ENCODE results near the gene P2RX4.
"Not testable (repeated sequence)": the region's sequence is repeated elsewhere in the genome, so short reads cannot be mapped to it uniquely, and the experiment has no call there.

The P2RX4 gene

DNA sequence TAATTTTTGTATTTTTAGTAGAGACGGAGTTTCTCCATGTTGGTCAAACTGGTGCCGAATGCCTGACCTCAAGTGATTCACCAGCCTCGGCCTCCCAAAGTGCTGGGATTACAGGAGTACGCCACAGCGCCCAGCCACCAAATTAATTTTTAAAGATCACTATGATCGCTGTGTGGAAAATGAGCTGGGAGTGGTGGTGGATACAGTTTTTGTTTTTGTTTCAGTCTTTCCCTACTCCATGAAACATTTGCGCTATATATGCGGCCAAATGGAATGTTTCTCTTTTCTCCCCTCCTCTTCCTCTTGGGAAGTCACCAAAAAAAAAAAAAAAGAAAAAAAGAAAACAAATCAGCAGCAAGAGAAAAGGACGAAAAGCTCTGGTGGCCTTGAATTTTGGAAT lies 20.8 kb upstream of the P2RX4 start:
- DNase-seq = no peak

DNA sequence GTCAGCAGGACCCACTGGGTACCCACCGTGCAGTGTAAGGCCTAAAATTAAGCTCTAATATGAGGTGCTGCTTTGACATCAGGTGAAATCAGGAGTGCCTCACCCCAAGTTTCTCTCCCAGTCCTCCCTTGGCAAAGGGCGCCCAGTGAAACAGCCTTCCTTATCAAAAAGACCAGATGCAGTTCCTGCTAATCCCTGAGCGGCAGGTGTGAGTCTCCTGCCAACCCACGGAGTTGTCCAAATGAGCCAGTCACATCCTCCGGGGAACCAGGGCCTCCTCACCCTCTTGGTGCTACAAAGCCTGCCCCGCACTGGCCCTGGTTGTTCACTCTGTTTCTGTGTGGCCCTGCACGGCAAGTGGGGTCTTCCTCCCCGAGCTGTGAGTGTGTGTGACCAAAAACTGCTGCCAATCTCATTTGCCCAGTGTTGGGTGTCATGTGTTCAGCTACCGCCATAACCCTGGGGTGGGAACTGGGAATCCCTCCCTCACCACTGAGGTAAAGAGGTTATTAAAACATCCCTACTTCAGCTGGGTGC lies 20.2 kb upstream of the P2RX4 start:
- DNase-seq = no peak

DNA sequence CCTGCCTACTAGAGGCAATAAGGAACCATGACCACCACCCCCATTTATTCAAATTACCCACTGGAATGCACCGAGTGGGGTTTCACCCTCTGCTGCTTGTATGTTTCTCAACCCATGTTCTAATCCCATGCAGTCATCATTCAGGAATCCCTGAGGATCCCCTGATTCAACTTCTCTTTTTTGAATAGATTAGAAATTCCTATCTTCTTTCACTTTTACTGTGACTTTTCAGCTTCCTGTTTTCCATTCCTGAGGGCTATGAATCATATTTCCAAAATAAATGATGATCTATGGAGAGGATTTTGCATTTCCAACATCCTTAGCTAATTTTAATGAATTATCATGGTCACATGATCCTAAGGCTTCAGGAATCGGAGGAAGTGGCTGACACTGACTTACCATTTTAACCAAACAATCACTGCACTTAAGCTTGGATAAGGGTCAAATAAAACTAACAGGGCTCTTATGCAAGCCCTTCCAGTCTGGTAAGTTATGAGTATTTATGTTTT lies 19.4 kb upstream of the P2RX4 start:
- DNase-seq = no peak

GRCh38 chr12:121191151-121191550 lies 18.8 kb upstream of the P2RX4 start:
- DNase-seq = no peak

DNA sequence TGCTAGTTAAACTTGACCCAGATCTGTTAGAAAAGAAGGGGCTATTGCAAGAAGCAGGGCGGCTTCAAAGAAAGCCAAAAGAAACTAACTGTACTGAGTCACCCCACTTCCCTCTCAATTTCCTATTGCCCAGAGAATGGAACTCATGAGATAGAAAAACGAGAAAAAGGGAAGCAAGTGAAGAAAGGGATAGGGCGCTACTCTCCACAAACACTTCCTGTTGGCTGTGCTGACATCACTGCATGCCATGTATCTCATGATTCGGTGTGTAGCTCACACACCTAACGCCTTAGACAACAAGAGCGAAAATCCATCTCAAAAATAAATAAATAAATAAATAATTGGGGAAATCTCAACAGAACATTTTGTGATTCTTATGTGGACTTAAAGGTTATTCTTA lies 13.0 kb upstream of the P2RX4 start:
- DNase-seq = no peak

GRCh38 chr12:121198949-121199348 lies 11.0 kb upstream of the P2RX4 start:
- DNase-seq = no peak

GRCh38 chr12:121201140-121201539 lies 8.8 kb upstream of the P2RX4 start:
- not testable (repeated sequence) for DNase-seq

- no peak for DNase-seq
Observed at GRCh38 chr12:121202407-121203355, 7.2 kb upstream of the P2RX4 start.

- DNase-seq = no peak
Observed at GRCh38 chr12:121203482-121203881, 6.4 kb upstream of the P2RX4 start.

DNA sequence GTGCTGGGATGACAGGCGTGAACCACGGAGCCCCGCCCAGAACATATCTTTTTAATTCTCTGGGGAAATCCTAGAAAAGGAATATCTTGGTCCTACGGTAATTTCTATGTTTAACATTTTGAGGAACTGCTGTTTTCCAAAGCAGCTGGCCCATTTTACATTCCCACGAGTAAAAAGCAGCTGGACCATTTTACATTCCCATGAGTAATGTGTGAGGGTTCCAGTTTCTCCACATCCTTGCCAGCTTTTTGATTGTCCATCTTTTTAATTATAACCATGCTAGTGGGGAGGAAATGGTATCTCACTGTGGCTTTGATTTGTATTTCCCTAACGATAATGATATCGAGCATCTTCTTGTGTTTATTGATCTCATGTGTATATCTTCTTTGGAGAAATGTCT lies 4.4 kb upstream of the P2RX4 start:
- DNase-seq = no peak

DNA sequence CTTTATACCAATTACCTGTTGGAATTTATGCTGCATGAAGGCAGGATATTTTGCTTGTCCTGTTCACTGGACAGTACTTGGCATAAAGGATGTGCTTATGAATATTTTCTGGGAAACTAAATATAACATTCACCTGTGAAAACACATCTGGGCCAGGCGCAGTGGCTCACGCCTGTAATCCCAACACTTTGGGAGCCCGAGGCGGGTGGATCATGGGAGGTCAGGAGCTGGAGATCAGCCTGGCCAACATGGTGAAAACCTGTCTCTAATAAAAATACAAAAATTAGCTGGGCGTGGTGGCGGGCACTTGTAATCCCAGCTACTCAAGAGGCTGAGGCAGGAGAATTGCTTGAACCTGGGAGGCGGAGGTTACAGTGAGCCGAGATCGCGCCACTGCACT lies 1.4 kb upstream of the P2RX4 start:
- DNase-seq = not testable (repeated sequence)

- DNase-seq = no peak
Observed at GRCh38 chr12:121209221-121209620, 708 bp upstream of the P2RX4 start.

DNA sequence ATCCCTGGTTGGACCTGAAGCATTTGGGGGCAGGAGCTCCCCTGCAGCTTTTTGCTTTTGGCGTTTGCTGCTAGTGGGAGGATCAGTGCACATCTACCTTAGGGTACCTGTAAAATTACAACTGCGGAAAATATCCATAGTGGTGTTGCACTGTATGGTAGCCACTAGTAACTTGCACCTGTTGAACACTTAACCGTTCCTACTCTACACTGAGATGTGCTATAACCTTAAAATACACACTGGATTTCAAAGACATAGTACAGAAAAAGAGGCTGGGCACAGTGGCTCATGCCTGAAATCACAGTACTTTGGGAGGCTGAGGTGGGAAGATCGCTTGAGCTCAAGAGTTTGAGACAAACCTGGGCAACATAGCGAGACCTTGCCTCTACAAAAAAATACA lies 2.9 kb downstream of the P2RX4 start:
- DNase-seq = no peak

DNA sequence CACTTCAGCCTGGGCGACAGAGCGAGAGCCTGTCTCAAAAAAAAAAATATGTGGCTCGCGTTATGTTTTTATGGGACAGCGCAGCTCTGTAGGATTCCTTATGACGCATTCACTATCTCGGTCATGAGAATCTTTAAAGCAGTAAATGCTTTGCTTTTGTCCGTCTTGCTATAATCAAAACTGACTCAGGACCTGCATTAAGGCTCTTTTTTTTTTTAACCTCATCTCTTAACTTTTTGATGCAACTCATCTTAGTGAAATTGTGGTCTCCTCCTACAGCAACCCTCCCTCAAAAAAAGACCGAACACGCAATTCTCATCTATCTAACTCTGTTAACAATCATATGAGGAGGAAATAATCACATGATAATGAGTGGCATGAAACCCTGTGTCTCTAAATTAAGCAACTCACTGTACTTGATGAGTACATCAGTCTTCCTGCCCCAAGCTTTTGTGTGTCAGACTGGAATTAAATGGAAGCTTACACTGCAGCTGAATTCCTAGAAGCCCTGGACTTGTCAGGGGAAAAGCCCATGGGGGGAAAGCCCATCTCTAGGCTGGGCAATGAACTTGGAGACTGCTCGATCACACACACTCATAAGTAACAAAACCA lies 4.3 kb downstream of the P2RX4 start:
- no peak for DNase-seq

- no peak for DNase-seq
Observed at GRCh38 chr12:121214855-121215745, 5.2 kb downstream of the P2RX4 start.

- DNase-seq = no peak
Observed at GRCh38 chr12:121216102-121216501, 6.2 kb downstream of the P2RX4 start.

GRCh38 chr12:121217063-121217462 lies 7.1 kb downstream of the P2RX4 start:
- no peak for DNase-seq

GRCh38 chr12:121217761-121218160 lies 7.8 kb downstream of the P2RX4 start:
- no peak for DNase-seq

DNA sequence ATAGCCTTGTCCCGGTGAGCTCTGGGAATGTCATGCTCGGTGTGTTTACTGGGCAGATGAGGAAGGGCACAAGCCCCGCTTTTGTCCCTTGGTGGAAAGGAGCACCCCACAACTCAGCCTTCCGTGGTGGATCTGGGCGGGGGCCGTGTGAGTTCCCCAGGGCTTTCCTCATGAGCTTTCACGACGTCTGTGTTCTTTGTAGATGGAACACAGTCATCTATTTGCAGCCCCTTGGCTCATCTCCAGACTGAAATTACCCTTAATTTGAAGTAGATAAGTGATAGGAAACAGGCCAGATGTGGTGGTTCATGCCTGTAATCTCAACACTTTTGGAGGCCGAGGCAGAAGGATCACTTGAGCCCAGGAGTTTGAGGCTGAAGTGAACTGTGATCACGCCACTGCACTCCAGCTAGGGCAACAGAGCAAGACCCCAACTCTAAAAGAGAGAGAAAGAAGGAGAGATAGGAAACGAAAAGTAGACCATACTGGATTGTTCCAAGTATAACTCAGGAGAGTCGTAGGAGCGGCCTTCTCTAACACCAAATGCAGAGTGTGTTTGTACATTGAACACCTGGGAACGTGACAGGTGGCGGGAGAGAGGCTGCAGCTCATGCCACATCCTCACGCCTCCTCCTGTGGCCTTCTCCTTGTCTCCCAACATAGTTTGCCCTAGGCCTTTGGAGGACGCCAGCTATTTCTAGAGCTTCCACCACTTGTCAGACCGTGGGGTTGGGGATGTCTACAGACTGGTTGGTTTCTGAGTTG lies 8.8 kb downstream of the P2RX4 start:
- DNase-seq = no peak

DNA sequence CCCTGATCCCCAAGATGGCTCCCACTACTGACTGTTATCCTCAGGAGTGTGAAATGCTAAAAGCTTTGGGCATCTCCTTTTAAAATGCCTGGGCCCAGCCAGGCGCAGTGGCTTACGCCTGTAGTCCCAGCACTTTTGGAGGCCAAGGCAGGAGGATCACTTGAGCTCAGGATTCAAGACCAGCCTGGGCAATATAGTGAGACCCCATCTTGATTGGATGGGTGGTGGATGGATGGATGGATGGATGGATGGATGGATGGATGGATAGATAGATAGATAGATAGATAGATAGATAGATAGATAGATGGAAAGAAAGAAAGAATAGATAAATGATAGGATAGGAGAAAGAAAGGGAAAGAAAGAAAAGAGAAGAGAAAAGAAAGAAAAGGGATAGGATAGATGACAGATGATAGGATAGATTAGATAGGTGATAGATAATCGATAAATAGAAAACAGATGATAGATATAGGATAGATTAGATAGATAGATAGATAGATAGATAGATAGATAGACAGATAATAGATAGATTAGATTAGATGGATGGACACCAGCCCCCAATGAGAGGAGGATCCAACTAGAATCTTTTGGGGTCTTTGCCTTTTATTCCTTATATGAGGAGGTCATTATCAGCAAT lies 9.5 kb downstream of the P2RX4 start:
- DNase-seq = no peak

DNA sequence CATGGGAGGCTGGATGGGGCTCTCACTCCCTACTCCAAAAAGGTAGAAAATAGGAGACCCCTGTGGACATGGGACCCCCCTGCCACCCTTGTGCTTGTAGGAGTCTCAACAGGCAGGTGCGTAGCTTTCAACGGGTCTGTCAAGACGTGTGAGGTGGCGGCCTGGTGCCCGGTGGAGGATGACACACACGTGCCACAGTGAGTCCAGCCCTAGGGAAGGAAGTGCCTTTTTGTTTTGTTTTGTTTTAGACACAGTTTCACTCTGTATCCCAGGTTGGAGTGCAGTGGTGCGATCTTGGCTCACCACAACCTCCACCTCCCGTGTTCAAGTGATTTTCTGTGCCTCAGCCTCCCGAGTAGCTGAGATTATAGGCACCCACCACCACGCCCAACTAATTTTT lies 12.9 kb downstream of the P2RX4 start:
- DNase-seq = no peak
